GM23338 (cell line): ENCODE measurements around the gene DRC3. TPM values are rescaled to one million over a fixed set of nuclear protein-coding genes. Genes with fewer than 3 reads are reported as not detected.

ENCODE experiments used
- ATAC-seq: fragments of 200-7000 bp; cut with Tn5 transposase; 3 replicates; pipeline ENCODE4 v1.9.1; 2020
- DNase-seq: peaks from one replicate; pipeline ENCODE4 v3.0.0-alpha.2; 2015; ENCODE audit warnings: low spot score
- H2AFZ ChIP-seq: fragments of 200-600 bp; sonication (generic); 2 replicates; pipeline ENCODE4 v1.8.0; 2016; ENCODE audit warnings: antibody characterized with exemption, mild to moderate bottlenecking, moderate library complexity
- H3F3A ChIP-seq: fragments of 200-600 bp; sonication (generic); replicated peaks from 2 replicates; pipeline ENCODE4 v1.8.0; 2017; ENCODE audit warnings: antibody characterized with exemption, mixed run types, low read depth
- H3K27ac ChIP-seq: fragments of 200-600 bp; sonication (generic); 2 replicates; pipeline ENCODE4 v1.6.1; 2016; ENCODE audit warnings: low read depth
- H3K27me3 ChIP-seq: fragments of 200-600 bp; sonication (generic); 2 replicates; pipeline ENCODE4 v1.8.0; 2016; ENCODE audit warnings: mild to moderate bottlenecking, mixed run types, moderate library complexity; ENCODE audit not compliant: insufficient read depth
- H3K36me3 ChIP-seq: fragments of 200-600 bp; sonication (generic); 2 replicates; pipeline ENCODE4 v1.8.0; 2016; ENCODE audit warnings: mild to moderate bottlenecking; ENCODE audit not compliant: insufficient read depth
- H3K4me1 ChIP-seq: fragments of 200-600 bp; sonication (generic); 2 replicates; pipeline ENCODE4 v1.8.0; 2016; ENCODE audit warnings: mild to moderate bottlenecking, moderate library complexity; ENCODE audit not compliant: insufficient read depth
- H3K4me2 ChIP-seq: fragments of 200-600 bp; sonication (generic); 2 replicates; pipeline ENCODE4 v1.7.1; 2017; ENCODE audit warnings: mixed run types
- H3K4me3 ChIP-seq: fragments of 200-600 bp; sonication (generic); 2 replicates; pipeline ENCODE4 v1.6.1; 2016; ENCODE audit warnings: mixed run types
- H3K79me2 ChIP-seq: fragments of 200-600 bp; sonication (generic); replicated peaks from 2 replicates; pipeline ENCODE4 v1.8.0; 2017; ENCODE audit warnings: mild to moderate bottlenecking; ENCODE audit not compliant: insufficient read depth
- H3K9me2 ChIP-seq: fragments of 200-600 bp; sonication (generic); 2 replicates; pipeline ENCODE4 v1.8.0; 2017; ENCODE audit not compliant: insufficient read depth
- H4K20me1 ChIP-seq: fragments of 200-600 bp; sonication (generic); replicated peaks from 2 replicates; pipeline ENCODE4 v1.8.0; 2017; ENCODE audit warnings: mild to moderate bottlenecking; ENCODE audit not compliant: insufficient read depth
- H3K27ac Mint-ChIP-seq: 2 replicates; pipeline ENCODE4 v1.8.0; 2020; ENCODE audit warnings: inconsistent platforms, mild to moderate bottlenecking, moderate library complexity, mixed read lengths
- H3K27me3 Mint-ChIP-seq: 3 replicates; pipeline ENCODE4 v1.8.0; 2022; ENCODE audit warnings: low read depth, mild to moderate bottlenecking, moderate library complexity, mixed read lengths, inconsistent platforms; ENCODE audit not compliant: insufficient read depth, poor library complexity
- H3K36me3 Mint-ChIP-seq: 3 replicates; pipeline ENCODE4 v1.8.0; 2021; ENCODE audit warnings: low read depth, mild to moderate bottlenecking, inconsistent platforms, moderate library complexity, mixed read lengths
- H3K4me1 Mint-ChIP-seq: 3 replicates; pipeline ENCODE4 v1.8.0; 2020; ENCODE audit warnings: mild to moderate bottlenecking, inconsistent platforms, mixed read lengths
- H3K4me3 Mint-ChIP-seq: 3 replicates; pipeline ENCODE4 v1.8.0; 2021; ENCODE audit warnings: moderate library complexity, mild to moderate bottlenecking, inconsistent platforms, mixed read lengths
- H3K9me3 Mint-ChIP-seq: 3 replicates; pipeline ENCODE4 v1.8.0; 2020; ENCODE audit warnings: moderate library complexity, mild to moderate bottlenecking, inconsistent platforms, mixed read lengths
- CREB1 ChIP-seq: fragments of 250-450 bp; sonication (Bioruptor Pico); IDR thresholded peaks from 2 replicates; pipeline ENCODE4 v1.5.0; 2020; ENCODE audit warnings: low read depth, mild to moderate bottlenecking, moderate library complexity
- EZH2 ChIP-seq: fragments of 200-600 bp; sonication (generic); IDR thresholded peaks from one replicate; pipeline ENCODE4 v1.8.0; 2017; ENCODE audit warnings: antibody characterized with exemption, mild to moderate bottlenecking, low read depth; ENCODE audit not compliant: unreplicated experiment
- EZH2phosphoT487 ChIP-seq: fragments of 200-600 bp; sonication (generic); IDR thresholded peaks from one replicate; pipeline ENCODE4 v1.8.1; 2018; ENCODE audit warnings: antibody characterized with exemption; ENCODE audit not compliant: unreplicated experiment
- JUNB ChIP-seq: IDR thresholded peaks from one replicate; pipeline ENCODE4 v1.6.1; 2016; ENCODE audit warnings: antibody characterized with exemption; ENCODE audit not compliant: unreplicated experiment
- NANOG ChIP-seq: IDR thresholded peaks from 2 replicates; pipeline ENCODE4 v1.6.1; 2016; ENCODE audit warnings: antibody characterized with exemption, borderline replicate concordance
- STAT1 ChIP-seq: IDR thresholded peaks from one replicate; pipeline ENCODE4 v1.6.1; 2016; ENCODE audit warnings: antibody characterized with exemption; ENCODE audit not compliant: unreplicated experiment
- ZNF331 ChIP-seq: fragments of 250-450 bp; sonication (Bioruptor Pico); IDR thresholded peaks from 2 replicates; pipeline ENCODE4 v1.5.0; 2020; ENCODE audit warnings: low read depth, mild to moderate bottlenecking, moderate library complexity
- polyA plus RNA-seq: library from polyadenylated mRNA; unstranded; fragments of >200 nt; fragmentation: Nextera tagmentation; extraction: Ambion mirVana; gene quantifications from 2 replicates; pipeline ENCODE4 v1.2.1, GENCODE V29; 2016
- total RNA-seq: library from RNA; depleted of rRNA; stranded (reverse); fragments of >200 nt; shearing (Covaris generic); gene quantifications from 2 replicates; pipeline ENCODE4 v1.2.3, GENCODE V29; 2014
- TF ChIP-seq, protein P1 (sequence below): IDR thresholded peaks from one replicate; pipeline ENCODE4 v1.6.1; 2018; ENCODE audit warnings: antibody characterized with exemption; ENCODE audit not compliant: unreplicated experiment
- TF ChIP-seq, protein P2 (sequence below): IDR thresholded peaks from 2 replicates; pipeline ENCODE4 v1.6.1; 2016; ENCODE audit warnings: antibody characterized with exemption
- TF ChIP-seq, protein P3 (sequence below), 2 experiments: fragments of 200-600 bp in 1 of 2; sonication (generic) in 1 of 2; conservative IDR thresholded peaks; 2 replicates each; pipeline versions ENCODE4 v1.5.1 to v1.6.1; 2016 to 2017; ENCODE audit warnings: antibody characterized with exemption in 2 of 2, low read depth in 2 of 2, mild to moderate bottlenecking in 2 of 2, moderate library complexity in 1 of 2

DRC3 gene
- total and polyA plus RNA-seq, 2 experiments from 2014 or later: 1.1 TPM; not detected in 1

DNA sequence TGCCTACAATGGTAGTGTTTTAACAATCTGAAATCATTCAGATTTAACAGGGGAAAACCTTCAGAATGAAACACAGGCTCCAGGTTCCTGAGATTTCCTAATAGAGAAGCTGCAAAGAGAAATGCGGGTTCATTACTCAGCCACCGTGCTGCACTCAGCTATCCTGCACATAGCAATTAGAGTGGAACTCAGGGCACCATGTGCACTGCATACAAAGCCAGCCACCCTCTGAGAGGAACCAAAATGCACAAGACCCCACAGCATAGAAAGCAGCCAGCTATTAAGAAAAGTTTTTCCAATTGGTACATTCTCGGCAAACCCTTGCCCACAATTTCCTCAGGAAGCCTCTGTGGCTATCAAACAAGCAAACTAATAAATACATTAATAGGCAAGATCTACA is 37.9 kb upstream of the DRC3 start (continued):
- TF ChIP-seq, protein P1, sequence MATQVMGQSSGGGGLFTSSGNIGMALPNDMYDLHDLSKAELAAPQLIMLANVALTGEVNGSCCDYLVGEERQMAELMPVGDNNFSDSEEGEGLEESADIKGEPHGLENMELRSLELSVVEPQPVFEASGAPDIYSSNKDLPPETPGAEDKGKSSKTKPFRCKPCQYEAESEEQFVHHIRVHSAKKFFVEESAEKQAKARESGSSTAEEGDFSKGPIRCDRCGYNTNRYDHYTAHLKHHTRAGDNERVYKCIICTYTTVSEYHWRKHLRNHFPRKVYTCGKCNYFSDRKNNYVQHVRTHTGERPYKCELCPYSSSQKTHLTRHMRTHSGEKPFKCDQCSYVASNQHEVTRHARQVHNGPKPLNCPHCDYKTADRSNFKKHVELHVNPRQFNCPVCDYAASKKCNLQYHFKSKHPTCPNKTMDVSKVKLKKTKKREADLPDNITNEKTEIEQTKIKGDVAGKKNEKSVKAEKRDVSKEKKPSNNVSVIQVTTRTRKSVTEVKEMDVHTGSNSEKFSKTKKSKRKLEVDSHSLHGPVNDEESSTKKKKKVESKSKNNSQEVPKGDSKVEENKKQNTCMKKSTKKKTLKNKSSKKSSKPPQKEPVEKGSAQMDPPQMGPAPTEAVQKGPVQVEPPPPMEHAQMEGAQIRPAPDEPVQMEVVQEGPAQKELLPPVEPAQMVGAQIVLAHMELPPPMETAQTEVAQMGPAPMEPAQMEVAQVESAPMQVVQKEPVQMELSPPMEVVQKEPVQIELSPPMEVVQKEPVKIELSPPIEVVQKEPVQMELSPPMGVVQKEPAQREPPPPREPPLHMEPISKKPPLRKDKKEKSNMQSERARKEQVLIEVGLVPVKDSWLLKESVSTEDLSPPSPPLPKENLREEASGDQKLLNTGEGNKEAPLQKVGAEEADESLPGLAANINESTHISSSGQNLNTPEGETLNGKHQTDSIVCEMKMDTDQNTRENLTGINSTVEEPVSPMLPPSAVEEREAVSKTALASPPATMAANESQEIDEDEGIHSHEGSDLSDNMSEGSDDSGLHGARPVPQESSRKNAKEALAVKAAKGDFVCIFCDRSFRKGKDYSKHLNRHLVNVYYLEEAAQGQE: no peak
- TF ChIP-seq CREB1 (CRISPR knock-in tag) (no peak), EZH2 (no peak)

DNA sequence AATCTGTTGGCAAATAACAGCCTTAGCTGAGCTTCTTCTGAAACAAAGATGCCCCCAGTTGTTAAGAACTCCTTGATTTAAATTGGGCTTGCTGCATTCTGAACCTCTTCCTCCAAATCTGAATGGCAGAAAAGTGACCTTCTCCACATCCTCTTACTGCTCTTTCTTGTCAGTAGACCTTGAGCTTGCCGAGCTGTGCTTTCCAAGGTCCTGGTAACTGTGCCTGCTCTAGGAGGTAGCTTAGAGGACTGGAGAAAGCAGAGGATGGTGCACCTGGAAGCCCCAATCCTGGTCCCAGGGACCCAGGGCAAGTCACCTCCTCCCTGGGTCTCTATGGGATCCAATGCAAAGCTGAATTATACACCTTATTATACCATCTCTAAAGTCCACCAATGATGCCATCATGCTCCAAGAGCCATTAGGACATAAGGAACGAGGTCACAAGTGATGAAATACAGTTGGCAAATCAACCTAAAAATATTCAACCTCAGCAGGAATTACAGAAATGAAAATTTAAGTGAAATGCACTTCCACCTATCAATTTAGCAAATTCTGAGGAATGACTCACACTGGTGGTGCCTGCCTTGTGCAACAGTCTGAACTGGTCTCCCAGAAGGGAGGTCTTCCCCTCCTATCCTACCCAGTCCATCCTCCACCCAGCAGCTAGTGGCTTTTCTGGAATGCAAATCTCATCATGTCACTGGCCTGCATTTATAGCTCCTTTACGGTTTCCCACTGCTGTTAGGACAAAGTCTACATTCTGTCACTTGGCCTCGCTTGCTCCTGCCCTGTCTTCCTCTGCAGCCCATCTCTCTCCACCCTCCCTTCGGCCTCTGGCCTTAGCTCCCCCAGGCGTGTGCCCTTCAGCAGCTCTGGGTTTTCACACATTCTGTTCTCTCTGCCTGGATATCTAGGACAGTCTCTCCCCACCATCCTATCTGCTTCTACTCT is 37.1 kb upstream of the DRC3 start:
- Histone ChIP-seq H4K20me1 (no peaks in the 10 kb centered on the region), H3F3A (no peaks in the 10 kb centered on the region), H3K27ac (no peak overlapping the region), H3K36me3 (no peaks in the 10 kb centered on the region), H3K9me2 (no peaks in the 10 kb centered on the region), H3K27me3 (no peaks in the 10 kb centered on the region), H2AFZ (no peak overlapping the region), H3K79me2 (no peaks in the 10 kb centered on the region), H3K4me2 (no peak overlapping the region), H3K4me1 (peaks cover 1% of the 10 kb centered on the region; the same call in 1 of the 2 replicates), H3K4me3 (no peak overlapping the region)
- Mint-ChIP-seq H3K27me3 (peaks cover 3% of the 10 kb centered on the region), H3K4me3 (no peak overlapping the region), H3K27ac (no peak overlapping the region), H3K36me3 (no peaks in the 10 kb centered on the region), H3K4me1 (no peaks in the 10 kb centered on the region), H3K9me3 (no peaks in the 10 kb centered on the region)
- ATAC-seq: no peak
- DNase-seq: no peak
- TF ChIP-seq CREB1 (CRISPR knock-in tag): no peak
- TF ChIP-seq, protein P1: no peak
- TF ChIP-seq, protein P2, sequence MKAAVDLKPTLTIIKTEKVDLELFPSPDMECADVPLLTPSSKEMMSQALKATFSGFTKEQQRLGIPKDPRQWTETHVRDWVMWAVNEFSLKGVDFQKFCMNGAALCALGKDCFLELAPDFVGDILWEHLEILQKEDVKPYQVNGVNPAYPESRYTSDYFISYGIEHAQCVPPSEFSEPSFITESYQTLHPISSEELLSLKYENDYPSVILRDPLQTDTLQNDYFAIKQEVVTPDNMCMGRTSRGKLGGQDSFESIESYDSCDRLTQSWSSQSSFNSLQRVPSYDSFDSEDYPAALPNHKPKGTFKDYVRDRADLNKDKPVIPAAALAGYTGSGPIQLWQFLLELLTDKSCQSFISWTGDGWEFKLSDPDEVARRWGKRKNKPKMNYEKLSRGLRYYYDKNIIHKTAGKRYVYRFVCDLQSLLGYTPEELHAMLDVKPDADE: no peak
- no peak for TF ChIP-seq JUNB
- TF ChIP-seq EZH2phosphoT487: no peak
- TF ChIP-seq STAT1: no peak
- TF ChIP-seq, protein P3, sequence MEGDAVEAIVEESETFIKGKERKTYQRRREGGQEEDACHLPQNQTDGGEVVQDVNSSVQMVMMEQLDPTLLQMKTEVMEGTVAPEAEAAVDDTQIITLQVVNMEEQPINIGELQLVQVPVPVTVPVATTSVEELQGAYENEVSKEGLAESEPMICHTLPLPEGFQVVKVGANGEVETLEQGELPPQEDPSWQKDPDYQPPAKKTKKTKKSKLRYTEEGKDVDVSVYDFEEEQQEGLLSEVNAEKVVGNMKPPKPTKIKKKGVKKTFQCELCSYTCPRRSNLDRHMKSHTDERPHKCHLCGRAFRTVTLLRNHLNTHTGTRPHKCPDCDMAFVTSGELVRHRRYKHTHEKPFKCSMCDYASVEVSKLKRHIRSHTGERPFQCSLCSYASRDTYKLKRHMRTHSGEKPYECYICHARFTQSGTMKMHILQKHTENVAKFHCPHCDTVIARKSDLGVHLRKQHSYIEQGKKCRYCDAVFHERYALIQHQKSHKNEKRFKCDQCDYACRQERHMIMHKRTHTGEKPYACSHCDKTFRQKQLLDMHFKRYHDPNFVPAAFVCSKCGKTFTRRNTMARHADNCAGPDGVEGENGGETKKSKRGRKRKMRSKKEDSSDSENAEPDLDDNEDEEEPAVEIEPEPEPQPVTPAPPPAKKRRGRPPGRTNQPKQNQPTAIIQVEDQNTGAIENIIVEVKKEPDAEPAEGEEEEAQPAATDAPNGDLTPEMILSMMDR (conservative IDR thresholded peaks at IDR 0.05; ENCODE audit: low read depth in 2 of 2): no peak
- no peak for TF ChIP-seq ZNF331 (CRISPR knock-in tag)
- TF ChIP-seq EZH2: no peak
- no peak for TF ChIP-seq NANOG
